HG03378 (cell line): Measurements from ENCODE around the gene ARMC7.
"Not testable (repeated sequence)": the region's sequence is repeated elsewhere in the genome, so short reads cannot be mapped to it uniquely, and the experiment has no call there.

Source experiments
- ATAC-seq: cut with Tn5 transposase; IDR thresholded peaks from one replicate; pipeline ENCODE4 v1.9.1; 2021; ENCODE audit warnings: mild to moderate bottlenecking, moderate library complexity; ENCODE audit not compliant: unreplicated experiment

ARMC7 gene

GRCh38 chr17:75151930-75152329, 42.2 kb downstream of the ARMC7 start:
- no peak for ATAC-seq

- ATAC-seq: no peak
These were observed 42.8 kb downstream of the ARMC7 start for GRCh38 chr17:75152523-75152921.

- ATAC-seq: no peak
These were observed 43.4 kb downstream of the ARMC7 start for GRCh38 chr17:75152922-75153779.

DNA sequence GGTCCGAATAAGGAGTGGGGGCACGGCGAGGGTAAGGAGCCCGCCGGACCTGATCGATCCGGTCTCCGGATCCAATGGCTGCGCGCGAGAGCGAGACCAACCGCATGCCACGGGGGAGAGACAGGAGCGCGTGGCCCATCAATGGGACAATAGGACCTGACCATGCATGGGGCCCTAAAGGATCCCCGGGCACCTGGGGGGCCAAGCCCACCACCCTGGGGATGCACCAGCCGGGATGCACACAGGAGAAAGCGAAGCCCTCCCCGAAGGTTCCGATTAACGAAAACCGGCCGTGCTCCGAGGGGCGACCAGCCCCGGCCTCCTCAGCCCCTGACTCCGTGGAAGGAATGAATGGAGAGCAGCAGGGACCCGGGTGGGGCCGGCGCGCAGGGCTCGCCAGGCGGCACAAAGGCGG, 44.0 kb downstream of the ARMC7 start:
- ATAC-seq: peak; percentile 16

GRCh38 chr17:75154195-75155106, 44.7 kb downstream of the ARMC7 start, which contains the start of gene JPT1:
JPT1 (minus strand) TSS chr17:75154512; CDS start chr17:75154397, 115 bp downstream.
- peak; percentile 89 for ATAC-seq

DNA sequence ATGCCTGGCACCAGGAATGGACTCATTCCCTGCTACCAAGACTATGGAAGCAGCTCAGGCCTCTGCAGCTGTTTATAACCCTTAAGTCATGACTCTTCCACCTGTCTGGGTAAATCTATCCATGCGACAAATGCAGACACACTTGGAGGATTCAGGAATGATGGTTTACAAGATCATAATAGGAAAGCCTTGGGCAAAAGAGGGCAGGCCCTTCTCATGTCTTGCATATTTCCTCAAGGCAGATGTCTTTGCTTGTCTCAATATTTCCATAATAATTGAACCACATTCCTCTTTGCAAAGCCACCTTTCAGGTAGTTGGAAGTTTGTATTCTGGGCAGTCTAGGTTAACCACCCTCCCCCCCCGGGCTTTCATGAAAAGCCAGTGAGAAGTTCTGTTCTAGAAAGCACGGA, 45.4 kb downstream of the ARMC7 start:
- ATAC-seq: no peak

DNA sequence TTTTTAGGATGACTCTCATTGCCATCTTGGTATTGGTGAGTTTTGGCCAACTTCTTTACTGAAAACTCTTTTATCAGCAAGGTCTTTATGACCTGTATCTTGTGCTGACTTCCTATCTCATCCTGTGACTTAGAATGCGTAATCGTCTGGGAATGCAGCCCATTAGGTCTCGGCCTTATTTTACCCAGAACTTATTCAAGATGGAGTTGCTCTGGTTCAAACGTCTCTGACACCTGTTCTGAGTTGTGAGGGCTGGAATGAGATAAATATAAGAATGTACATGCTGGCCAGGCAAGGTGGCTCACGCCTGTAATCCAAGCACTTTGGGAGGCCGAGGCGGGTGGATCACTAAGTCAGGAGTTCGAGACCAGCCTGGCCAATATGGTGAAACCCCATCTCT, 48.7 kb downstream of the ARMC7 start:
- ATAC-seq: not testable (repeated sequence)

DNA sequence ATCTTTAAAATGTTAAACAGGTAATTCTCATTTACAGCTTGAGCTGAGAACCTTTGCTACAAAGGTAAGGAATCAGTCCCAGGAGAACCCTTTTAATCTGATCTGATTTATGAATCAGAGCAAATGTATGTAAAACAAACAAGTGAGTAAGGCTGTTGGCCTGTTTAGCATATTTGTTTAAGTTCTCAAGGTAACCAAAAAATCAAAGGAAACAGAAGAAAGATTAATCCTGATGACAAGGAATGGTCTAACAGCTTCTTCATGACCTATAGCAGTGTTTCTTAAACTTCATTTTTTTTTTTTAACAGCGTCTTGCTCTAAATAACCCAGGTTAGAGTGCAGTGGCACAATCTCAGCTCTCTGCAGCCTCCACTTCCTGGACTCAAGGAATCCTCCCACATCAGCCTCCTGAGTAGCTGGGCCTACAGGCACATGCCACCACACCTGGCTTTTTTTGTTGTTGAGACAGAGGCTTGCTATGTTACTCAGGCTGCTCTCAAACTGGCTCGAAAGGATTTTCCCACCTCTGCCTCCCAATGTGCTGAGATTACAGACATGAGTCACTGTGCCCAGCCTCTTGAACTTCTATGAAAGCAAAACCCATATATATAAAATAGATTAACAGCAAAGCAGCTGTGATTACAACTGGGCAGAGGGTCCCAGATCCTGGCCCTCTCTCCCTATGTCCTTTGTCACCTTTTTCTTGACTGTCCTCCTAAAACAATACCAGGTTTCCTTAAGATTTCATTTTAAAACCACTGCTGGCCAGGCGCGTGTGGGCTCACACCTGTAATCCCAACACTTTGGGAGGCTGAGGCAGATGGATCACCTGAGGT, 49.6 kb downstream of the ARMC7 start:
- no peak for ATAC-seq

GRCh38 chr17:75160211-75160610, 50.4 kb downstream of the ARMC7 start:
- no peak for ATAC-seq

- no peak for ATAC-seq
These were observed 53.3 kb downstream of the ARMC7 start for GRCh38 chr17:75163074-75163473.

DNA sequence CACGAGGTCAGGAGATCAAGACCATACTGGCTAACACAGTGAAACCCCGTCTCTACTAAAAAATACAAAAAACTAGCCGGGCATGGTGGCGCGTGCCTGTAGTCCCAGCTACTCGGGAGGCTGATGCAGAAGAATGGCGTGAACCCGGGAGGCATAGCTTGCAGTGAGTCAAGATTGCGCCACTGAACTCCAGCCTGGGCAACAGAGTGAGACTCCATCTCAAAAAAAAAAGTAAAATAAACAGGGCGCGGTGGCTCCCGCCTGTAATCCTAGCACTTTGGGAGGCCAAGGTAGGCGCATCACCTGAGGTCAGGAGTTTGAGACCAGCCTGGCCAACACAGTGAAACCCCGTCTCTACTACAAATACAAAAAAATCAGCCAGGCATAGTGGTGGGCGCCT, 54.8 kb downstream of the ARMC7 start:
- ATAC-seq: not testable (repeated sequence)

GRCh38 chr17:75168998-75169397, 59.2 kb downstream of the ARMC7 start:
- no peak for ATAC-seq

DNA sequence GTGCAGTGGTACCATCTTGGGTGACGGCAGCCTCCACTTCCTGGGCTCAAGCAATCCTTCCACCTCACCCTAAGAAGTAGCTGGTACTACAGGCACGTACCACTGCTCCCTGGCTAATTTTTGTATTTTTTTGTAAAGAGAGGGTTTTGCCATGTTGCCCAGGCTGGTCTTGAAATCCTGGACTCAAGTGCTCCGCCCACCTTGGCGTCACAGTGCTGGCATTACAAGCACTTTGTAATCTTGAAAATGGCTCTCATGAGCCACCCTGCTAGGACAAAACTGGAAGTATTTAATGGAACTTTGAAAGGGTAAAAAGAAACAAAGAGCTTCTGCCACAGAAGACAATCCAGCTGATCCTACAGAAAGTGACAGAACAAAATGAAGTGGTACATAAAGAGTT, 63.8 kb downstream of the ARMC7 start:
- ATAC-seq: no peak

DNA sequence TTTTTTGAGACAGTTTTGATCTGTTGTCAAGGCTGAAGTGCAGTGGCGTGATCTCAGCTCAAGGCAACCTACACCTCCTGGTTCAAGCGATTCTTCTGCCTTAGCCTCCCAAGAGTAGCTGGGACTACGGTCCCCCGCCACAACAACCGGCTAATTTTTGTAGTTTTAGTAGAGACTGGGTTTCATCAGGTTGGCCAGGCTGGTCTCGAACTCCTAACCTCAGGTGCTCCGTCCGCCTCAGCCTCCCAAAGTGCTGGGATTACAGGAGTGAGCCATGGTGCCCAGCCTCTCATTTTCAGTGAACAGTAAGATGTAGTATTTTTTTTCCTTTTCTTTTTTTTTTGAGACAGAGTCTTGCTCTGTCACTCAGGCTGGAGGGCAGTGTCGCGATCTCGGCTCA, 65.2 kb downstream of the ARMC7 start:
- ATAC-seq: no peak

- ATAC-seq: no peak
These were observed 66.9 kb downstream of the ARMC7 start for GRCh38 chr17:75176625-75177024.

GRCh38 chr17:75178453-75178852, 68.7 kb downstream of the ARMC7 start:
- no peak for ATAC-seq
